Measurements from ENCODE around the gene HSDL1. TPM values are rescaled to one million over a fixed set of nuclear protein-coding genes. Genes with fewer than 3 reads are reported as not detected.
A peak's percentile ranks its signal among the peaks of the same experiment; 100 is the strongest.

HSDL1 gene
- total and polyA plus RNA-seq, 4 donors: 3.0 to 9.6 (median 5.3) TPM

DNA sequence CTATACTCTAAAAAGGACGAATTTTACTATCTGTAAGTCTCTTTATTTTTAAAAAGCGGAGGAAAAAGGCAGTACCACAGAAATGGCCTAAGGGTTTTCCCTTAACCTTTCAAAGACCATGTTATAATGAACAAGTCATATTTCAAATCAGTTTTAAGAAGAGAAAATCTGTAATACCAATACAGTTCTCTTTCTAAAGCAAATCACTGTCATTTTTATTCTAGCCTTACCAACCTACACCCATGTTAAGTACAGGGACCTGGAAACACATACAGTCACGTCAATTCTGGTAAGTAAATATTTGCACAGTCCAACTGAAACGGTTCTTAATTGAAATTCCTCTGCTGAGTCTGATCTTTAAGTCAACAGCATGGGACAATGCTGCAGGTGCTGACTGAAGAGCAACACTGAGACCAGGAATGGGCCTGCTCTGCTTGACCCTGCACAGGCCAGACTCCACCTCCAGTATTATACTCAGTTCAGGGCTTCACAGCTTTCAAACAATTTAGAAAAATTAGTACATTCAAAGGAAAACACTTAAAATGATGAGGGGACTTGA, 48.5 kb downstream of the HSDL1 start (continued):
- TF ChIP-seq SP1 (IDR thresholded peaks at IDR 0.05) (peak; percentile 67), ATF3 (IDR thresholded peaks at IDR 0.05) (no peak), NR2F2 (IDR thresholded peaks at IDR 0.05) (no peak), FOXA2 (IDR thresholded peaks at IDR 0.05) (peak; percentile 88), JUND (IDR thresholded peaks at IDR 0.05) (no peak), EGR1 (IDR thresholded peaks at IDR 0.05; ENCODE audit: low read depth in 2 of 2) (no peak)

DNA sequence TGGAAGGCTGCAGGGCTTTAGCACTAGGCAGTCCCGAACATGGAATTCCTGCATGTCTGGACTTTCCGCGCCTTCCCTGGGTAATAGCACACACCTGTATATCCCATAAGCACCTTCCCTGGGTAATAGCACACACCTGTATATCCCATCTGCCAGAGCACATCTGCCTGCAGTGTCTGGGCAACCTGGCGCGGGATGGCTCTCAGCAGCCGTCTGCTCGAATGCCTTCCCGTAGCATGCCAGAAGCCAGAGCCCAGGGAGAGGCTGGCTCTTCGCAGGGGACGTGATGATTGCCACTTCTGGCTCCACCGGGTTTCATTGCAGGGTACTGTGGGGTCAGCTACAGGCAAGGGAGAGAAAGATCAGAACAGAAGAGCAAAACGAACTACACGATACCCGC, 49.5 kb downstream of the HSDL1 start:
- peaks cover 9 to 54% (median 45%) of the 10 kb centered on the region in 4 donors for H3K36me3 ChIP-seq (ENCODE audit: control insufficient read depth in 4 of 4, insufficient read depth in 3 of 4, low read depth in 1 of 4, low read length in 3 of 4)

More for the DNA sequence above, 49.5 kb downstream of the HSDL1 start:
- peaks cover 4 to 16% (median 14%) of the 10 kb centered on the region in 4 donors for H3K4me1 ChIP-seq (ENCODE audit: control insufficient read depth in 4 of 4, insufficient read depth in 4 of 4, low read length in 3 of 4)
- H3K9ac ChIP-seq (ENCODE audit: low read depth in 1 of 2, low read length in 2 of 2): no peak overlapping the region
- TF ChIP-seq FOXA1 (IDR thresholded peaks at IDR 0.05) (no peak), TAF1 (conservative IDR thresholded peaks at IDR 0.05) (no peak), GABPA (IDR thresholded peaks at IDR 0.05 in 1 of 2, conservative IDR thresholded peaks at IDR 0.05 in 1 of 2) (no peak), RXRA (IDR thresholded peaks at IDR 0.05) (no peak), SP1 (IDR thresholded peaks at IDR 0.05) (no peak), EGR1 (IDR thresholded peaks at IDR 0.05; ENCODE audit: low read depth in 2 of 2) (no peak), RAD21 (IDR thresholded peaks at IDR 0.05) (no peak), ZBTB33 (IDR thresholded peaks at IDR 0.05) (no peak), NR2F2 (IDR thresholded peaks at IDR 0.05) (no peak), HNF4A (conservative IDR thresholded peaks at IDR 0.05) (no peak), REST (IDR thresholded peaks at IDR 0.05) (no peak), HNF4G (IDR thresholded peaks at IDR 0.05) (no peak), MAX (IDR thresholded peaks at IDR 0.05) (no peak), JUND (IDR thresholded peaks at IDR 0.05) (no peak), FOXA2 (IDR thresholded peaks at IDR 0.05) (no peak)
- TF ChIP-seq, protein P1, sequence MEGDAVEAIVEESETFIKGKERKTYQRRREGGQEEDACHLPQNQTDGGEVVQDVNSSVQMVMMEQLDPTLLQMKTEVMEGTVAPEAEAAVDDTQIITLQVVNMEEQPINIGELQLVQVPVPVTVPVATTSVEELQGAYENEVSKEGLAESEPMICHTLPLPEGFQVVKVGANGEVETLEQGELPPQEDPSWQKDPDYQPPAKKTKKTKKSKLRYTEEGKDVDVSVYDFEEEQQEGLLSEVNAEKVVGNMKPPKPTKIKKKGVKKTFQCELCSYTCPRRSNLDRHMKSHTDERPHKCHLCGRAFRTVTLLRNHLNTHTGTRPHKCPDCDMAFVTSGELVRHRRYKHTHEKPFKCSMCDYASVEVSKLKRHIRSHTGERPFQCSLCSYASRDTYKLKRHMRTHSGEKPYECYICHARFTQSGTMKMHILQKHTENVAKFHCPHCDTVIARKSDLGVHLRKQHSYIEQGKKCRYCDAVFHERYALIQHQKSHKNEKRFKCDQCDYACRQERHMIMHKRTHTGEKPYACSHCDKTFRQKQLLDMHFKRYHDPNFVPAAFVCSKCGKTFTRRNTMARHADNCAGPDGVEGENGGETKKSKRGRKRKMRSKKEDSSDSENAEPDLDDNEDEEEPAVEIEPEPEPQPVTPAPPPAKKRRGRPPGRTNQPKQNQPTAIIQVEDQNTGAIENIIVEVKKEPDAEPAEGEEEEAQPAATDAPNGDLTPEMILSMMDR (IDR thresholded peaks at IDR 0.05; ENCODE audit: low read depth, low read length, missing input control): no peak
- H3K4me3 ChIP-seq (ENCODE audit: low read depth in 1 of 3, low read length in 3 of 3): no peak overlapping the region
- no peaks in the 10 kb centered on the region for H3K27me3 ChIP-seq (ENCODE audit: control insufficient read depth in 4 of 4, insufficient read depth in 4 of 4, low read length in 3 of 4)
- no peaks in the 10 kb centered on the region for H3K9me3 ChIP-seq (ENCODE audit: control insufficient read depth in 4 of 4, low read length in 3 of 4)
- no peak for DNase-seq (ENCODE audit: low spot score)
- 94% methylated on average over 14 of the region's 14 CpGs for WGBS
- H3K27ac ChIP-seq (ENCODE audit: low read depth in 1 of 2, low read length in 2 of 2): no peak overlapping the region
